Measurements from ENCODE around the gene ADAT3.

The ADAT3 gene

DNA sequence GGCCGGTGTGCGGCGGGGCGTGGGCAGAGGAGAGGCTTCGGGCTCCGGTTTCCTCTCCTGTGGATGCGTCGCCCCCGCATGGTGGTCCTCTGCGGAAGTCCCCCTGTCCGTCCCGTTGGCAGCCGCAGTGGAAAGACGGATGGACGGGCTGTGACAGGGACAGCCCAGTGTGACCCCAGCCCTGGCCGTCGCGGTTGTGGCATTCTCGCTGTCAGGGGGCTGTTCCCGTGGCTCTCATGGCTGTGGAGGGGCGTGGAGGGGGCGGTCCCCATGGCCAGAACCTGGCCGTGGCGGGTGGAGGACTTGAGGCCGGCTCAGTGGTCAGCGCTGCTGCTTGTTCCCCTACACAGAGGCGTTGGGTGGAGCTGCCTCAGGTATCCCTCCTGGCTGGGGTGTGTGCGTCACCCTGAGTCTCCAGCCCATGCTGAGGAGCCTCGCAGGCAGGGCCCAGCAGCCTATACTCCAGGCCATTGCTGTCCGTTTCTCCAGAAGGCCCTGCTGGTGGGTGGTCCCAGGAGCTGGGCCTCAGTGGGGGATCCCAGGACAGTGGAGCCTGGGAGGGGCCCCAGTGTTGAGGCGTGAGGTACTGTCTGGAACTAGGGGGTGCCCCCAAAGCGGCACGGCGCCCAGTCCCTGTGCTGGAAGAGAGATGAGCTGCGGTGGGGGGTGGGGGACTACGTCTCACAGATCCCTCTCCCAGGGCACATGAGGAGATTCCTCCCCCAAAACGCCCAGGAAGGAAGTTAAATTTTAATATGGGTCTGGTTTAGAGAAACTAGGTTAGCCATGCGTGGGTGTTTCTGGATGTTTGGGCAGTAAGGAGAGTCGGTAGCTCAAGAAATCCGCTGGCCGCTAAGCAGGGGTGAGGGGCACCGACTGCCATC, 56.0 kb downstream of the ADAT3 start:
- no peak for DNase-seq

DNA sequence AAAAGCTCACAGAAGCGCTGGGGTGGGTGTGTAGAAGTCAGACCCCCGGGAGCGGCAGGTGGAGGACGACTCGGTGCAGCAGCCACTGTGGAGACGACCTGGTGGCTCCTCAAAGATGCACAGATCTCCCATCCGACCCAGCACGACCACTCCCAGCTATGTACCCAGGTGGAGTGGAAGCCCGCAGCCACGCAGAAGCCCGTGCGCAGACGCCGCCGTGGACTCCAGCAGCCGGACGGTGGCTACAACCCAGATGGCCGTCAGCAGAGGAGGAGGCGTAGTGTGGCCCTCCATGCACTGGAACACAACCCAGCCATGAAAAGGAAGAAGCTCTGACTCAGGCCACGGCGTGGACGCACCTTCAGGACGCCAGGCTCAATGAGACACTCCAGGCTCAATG, 57.5 kb downstream of the ADAT3 start:
- DNase-seq: no peak
